SKM-1 (cell line): ENCODE measurements around the gene SUPT5H.

Experiments used
- DNase-seq: peaks from one replicate; lab custom pipeline; 2025; ENCODE audit not compliant: unreplicated experiment; lab: John Stamatoyannopoulos, UW

Gene SUPT5H

GRCh38 chr19:39496063-39496462 lies 50.7 kb downstream of the SUPT5H start:
- no peak for DNase-seq

GRCh38 chr19:39497701-39497995 lies 52.3 kb downstream of the SUPT5H start:
- DNase-seq = no peak

GRCh38 chr19:39497996-39498797 lies 52.8 kb downstream of the SUPT5H start:
- DNase-seq = no peak

- no peak for DNase-seq
These were observed 53.6 kb downstream of the SUPT5H start, which contains the start of gene DLL3 for GRCh38 chr19:39498798-39499642. Gene DLL3, plus strand, starts transcription at chr19:39498947. Its CDS starts 28 bp downstream, at chr19:39498975.

- no peak for DNase-seq
These were observed 54.5 kb downstream of the SUPT5H start for GRCh38 chr19:39499932-39500331.

- DNase-seq = no peak
These were observed 55.2 kb downstream of the SUPT5H start for GRCh38 chr19:39500543-39500942.

- no peak for DNase-seq
These were observed 56.0 kb downstream of the SUPT5H start for GRCh38 chr19:39501340-39501739.

GRCh38 chr19:39502640-39503417 lies 57.4 kb downstream of the SUPT5H start:
- DNase-seq = peak; percentile 63

GRCh38 chr19:39506598-39506943 lies 61.2 kb downstream of the SUPT5H start:
- DNase-seq = no peak

- peak; percentile 65 for DNase-seq
These were observed 61.7 kb downstream of the SUPT5H start for GRCh38 chr19:39506944-39507714.

GRCh38 chr19:39507715-39508364 lies 62.5 kb downstream of the SUPT5H start:
- no peak for DNase-seq

- DNase-seq = no peak
These were observed 63.2 kb downstream of the SUPT5H start for GRCh38 chr19:39508629-39509028.

- no peak for DNase-seq
These were observed 63.9 kb downstream of the SUPT5H start for GRCh38 chr19:39509233-39509632.

- DNase-seq = no peak
These were observed 67.6 kb downstream of the SUPT5H start for GRCh38 chr19:39512988-39513387.

GRCh38 chr19:39514840-39515550 lies 69.6 kb downstream of the SUPT5H start, which contains the start of gene SELENOV:
Gene SELENOV, plus strand, starts transcription at chr19:39515139. Its CDS starts 74 bp downstream, at chr19:39515213.
- DNase-seq = no peak

- no peak for DNase-seq
These were observed 70.3 kb downstream of the SUPT5H start for GRCh38 chr19:39515551-39516191.

- no peak for DNase-seq
These were observed 70.9 kb downstream of the SUPT5H start for GRCh38 chr19:39516270-39516669.

GRCh38 chr19:39517432-39517831 lies 72.0 kb downstream of the SUPT5H start:
- DNase-seq = no peak

- no peak for DNase-seq
These were observed 73.1 kb downstream of the SUPT5H start for GRCh38 chr19:39518458-39518857.
